Stimulated activated CD4-positive, alpha-beta T cell treated with anti-CD3 and anti-CD28 coated beads, Interleukin-12 subunit alpha, Interleukin-12 subunit beta, amount 100 ng/mL, for 4 hours (primary cell): ENCODE measurements around the gene DRC1.

ENCODE experiments used
- DNase-seq: peaks from one replicate; pipeline ENCODE4 v3.0.0-alpha.2; 2020

Gene DRC1

DNA sequence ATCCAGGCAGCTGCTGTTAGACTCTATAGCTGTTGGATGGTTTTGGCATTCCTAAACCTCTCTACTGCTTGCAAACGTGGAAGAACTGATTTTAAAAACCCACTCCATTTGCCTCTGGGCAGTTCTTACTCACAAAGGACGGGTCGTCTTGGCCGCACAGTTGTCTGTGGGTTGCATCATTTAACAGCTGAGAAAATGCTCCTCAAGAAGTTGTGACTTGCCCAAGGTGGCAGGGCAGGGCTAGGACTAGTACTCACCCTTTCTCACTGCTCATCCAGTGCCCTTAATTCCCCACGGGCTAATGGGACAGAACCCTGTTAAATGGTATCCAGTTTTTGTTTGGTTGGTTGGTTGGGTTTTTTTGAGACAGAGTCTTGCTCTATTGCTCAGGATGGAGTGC lies 997 bp upstream of the DRC1 start:
- DNase-seq = no peak

- no peak for DNase-seq
Observed at GRCh38 chr2:26407526-26407925, 5.8 kb downstream of the DRC1 start.

DNA sequence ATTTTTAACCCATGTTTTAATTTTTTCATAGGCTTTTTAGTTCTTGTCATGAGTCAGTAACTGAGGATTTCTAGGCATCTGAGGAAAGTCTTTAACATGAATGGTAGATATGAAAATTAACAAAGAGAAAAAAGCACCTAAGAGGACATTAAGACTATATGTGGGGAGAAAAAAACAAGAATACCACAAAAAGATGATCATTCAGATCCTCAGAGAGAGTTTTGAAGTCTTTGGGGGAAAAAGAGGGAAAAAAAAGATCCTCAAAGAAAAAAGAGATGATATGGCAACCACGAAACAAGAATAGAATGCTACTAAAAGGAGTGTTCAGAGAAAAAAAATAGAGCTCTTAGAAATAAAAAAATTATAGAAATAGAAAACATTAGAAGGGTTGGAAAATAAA lies 8.1 kb downstream of the DRC1 start:
- no peak for DNase-seq

DNA sequence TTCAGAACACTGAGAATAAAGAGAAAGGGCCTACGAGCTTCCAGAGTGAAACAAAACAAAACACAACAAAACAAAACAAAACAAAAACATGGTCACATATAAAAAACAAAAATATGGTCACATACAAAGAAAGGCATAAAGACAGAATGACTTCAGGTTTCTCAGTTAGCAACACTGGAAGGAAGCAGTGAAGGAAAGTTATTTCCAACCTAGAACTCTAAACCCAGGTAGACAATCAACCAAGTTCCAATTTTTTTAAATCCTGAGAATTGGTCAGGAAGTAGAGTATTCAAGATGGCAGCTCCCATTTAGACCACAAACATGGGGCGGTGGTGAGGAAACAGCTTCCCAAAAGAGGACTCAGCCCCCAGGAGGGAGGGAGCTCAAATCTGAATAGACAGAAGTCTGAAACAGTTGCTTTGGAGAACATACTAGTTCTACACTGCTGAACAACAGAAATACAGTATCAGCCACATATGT lies 9.1 kb downstream of the DRC1 start:
- DNase-seq = no peak

DNA sequence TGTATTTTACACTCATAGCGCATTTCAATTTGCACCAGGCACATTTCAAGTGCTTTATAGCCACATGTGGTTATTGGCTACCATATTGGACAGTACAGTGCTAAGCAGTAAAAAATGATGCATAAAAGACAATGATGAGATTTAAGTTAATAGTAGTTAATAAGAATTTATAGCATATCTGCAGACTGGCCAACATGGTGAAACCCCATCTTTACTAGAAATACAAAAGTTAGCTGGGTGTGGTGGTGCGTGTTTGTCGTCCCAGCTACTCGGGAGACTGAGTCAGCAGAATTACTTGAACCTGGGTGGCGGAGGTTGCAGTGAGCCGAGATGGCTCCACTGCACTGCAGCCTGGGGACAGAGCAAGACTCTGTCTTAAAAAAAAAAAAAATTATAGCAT lies 9.7 kb downstream of the DRC1 start:
- DNase-seq = no peak

DNA sequence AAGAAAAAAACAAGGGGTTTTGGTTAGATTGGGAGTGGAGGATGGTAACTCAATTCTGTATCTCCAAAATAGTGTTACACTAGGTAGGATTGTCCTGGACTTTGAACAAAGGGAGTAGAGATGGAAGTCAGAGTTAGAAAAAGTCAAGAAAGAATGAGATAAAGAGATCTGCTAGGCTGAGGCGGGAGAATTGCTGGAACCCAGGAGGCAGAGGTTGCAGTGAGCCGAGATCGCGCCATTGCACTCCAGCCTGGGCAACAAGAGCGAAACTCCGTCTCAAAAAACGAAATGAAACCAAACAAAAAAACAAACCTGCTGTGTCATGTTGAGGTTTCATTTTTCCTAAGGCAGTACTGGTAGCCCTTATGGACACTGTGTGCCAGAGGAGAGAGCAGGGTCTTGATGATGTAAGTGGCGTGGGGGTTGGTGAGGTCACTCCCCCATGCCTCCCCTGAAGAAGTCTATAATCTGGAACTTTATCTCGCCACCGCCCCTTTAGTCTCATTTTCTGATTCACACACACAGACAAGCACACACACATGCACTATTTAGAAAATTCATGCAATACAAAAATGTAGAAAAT lies 10.5 kb downstream of the DRC1 start:
- no peak for DNase-seq

DNA sequence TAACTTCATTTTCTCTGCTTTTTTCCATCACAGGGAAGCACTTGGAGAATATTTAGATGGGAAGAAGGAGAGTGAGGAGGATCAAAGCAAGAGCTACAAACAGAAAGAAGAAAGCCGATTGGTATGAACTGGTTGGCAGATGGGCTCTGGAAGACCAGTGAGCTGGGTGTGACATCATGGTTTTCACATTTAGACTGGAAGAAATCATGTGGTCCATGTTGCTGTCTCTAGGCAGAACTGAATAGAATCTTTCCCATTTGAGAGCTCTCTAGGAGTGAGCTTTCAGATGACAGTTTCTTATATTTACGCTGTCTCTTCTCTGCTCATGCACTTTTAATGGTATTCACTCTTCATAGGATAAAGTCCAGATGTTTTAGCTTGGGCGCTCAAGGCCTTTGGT lies 12.6 kb downstream of the DRC1 start:
- DNase-seq = no peak

DNA sequence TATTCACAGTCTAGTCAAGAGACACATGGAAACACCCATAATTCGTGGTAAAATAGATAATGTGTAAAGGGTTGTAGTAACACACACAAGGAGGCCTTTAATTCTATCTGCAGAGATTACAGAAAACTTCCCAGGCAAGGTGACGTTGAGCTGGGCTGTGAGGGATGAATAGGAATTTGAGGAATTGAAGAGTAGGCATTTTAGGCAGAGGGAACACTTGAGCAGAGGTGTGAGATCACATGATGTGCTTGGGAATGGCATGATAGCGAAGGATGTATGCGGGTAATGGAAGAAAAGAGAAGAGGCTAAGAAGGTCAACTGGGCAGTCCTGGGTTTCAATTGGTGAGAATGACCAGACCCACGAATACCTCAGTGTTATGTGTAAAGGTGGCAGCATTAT lies 20.2 kb downstream of the DRC1 start:
- DNase-seq = no peak

- no peak for DNase-seq
Observed at GRCh38 chr2:26422947-26423629, 21.4 kb downstream of the DRC1 start.

- DNase-seq = no peak
Observed at GRCh38 chr2:26423750-26424149, 22.0 kb downstream of the DRC1 start.

DNA sequence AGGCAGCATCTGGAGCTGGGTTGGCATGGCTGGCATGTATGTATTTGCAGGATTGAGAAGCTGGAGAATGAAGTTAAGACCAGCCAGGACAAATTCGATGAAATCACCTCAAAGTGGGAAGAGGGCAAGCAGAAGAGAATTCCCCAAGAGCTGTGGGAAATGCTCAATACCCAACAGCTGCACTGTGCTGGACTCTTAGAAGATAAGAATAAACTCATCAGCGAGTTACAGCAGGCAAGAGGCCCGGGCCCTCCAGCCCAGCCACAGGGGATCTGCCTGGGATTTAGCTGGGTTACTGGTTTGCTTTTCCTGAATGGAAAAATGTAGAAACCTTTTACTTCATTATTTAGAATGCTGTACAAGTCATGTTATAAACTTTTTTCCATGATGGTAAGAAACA lies 22.5 kb downstream of the DRC1 start:
- DNase-seq = no peak

- no peak for DNase-seq
Observed at GRCh38 chr2:26428846-26429245, 27.1 kb downstream of the DRC1 start.

DNA sequence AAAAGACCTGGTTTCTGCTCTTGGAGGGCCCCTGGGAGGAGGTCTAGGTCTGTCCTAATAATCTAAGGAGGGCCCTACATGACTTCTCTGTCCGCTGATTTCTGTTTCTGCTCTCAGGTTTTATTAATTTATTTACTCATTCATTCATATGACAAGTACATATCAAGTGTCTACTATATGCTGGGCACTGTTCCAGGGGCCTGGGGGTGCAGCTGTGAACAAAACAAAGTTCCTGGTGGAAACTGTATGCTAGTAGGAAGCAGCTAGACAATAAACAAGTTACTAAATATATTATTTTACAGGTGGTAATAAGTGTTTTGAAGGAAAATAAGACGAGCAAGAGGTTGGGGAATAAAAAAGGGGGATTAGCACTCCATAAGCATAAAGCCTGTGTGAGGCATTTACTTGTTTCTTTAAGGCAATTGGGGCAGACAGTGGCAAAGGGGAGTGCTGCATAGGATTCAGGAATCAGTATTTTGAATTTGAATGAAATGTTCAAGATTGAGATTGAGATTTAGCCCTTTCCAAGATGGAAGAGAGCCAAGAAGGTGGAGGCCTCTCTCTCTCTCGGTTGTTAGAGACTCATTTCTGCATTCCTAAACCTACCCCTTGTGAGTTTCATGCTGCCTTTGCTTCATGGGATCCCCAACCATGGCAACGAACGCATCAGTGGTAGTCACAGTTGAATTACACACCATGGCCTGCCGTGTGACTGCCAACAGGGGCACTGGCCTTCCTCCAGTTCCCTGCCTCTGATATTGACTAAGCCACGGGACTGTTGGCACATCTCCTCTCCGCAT lies 28.3 kb downstream of the DRC1 start:
- no peak for DNase-seq

DNA sequence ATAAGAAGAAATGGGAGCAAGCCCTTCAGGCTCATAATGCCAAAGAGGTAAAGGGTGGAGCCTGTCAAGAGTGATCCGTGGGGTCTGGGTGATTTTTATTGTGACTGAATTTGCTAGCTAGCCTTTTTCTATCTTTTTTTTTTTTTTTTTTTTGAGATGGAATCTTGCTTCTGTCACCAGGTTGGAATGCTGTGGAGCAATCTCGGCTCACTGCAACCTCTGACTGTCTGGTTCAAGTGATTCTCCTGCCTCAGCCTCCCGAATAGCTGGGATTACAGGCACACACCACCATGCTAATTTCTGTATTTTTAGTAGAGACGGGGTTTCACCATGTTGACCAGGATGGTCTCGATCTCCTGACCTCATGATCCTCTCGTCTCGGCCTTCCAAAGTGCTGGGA lies 29.1 kb downstream of the DRC1 start:
- no peak for DNase-seq

DNA sequence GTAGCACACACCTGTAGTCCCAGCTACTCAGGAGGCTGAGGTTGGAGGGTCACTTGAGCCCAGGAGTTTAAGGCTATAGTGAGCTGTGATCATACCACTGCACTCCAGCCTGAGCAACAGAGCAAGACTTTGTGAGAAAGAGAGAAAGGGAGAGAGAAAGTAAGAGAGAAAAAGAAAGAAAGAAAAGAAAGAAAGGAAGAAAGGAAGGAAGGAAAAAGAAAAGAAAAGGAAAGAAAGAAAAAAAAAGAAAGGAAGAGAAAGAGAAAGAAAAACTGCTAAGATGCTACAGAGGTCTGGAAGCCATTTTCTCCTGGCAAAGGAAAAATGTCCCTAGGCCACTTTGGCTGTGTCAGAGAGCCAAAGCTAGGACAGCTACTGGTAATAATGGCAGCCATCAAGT lies 30.6 kb downstream of the DRC1 start:
- DNase-seq = no peak

- no peak for DNase-seq
Observed at GRCh38 chr2:26432859-26433258, 31.1 kb downstream of the DRC1 start.

- no peak for DNase-seq
Observed at GRCh38 chr2:26435106-26435505, 33.4 kb downstream of the DRC1 start.

DNA sequence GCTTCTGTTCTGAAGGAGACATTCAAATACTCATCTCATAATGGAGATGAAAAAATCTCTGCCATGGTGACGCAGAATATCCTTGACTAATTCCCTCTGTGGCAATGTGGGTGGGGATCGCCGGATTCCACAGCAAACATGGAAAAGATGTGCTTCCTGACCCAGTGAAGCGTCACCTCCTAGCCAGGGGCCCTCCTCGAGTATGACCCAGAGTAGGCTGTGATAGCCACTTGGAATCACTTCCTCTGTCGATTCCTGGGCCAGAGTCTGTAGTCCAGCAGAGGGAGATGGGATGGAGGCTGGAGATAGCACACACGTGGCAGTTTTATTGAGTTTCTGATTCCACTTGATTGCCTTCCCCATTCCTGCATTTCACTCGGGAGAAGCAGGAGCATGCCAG lies 36.8 kb downstream of the DRC1 start:
- no peak for DNase-seq

DNA sequence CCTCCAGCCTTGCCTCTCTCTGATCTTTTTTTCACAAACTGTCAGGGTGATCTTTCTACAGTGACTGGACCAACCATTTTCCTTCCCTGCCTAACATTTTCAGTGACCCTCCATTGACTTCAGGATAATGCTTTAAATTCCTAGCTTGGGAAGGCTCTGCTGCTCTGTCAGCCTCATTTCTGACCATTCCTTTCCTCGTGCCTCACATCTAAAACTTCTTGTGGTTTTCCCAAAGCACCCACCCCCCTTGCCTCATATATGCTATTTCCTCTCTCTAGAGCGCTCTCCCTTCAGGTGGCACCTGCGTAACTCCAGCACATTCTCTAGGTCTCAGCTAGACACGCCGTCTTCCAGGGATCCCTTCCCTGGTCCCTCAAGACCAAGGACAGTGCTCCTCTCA lies 37.2 kb downstream of the DRC1 start:
- DNase-seq = no peak

DNA sequence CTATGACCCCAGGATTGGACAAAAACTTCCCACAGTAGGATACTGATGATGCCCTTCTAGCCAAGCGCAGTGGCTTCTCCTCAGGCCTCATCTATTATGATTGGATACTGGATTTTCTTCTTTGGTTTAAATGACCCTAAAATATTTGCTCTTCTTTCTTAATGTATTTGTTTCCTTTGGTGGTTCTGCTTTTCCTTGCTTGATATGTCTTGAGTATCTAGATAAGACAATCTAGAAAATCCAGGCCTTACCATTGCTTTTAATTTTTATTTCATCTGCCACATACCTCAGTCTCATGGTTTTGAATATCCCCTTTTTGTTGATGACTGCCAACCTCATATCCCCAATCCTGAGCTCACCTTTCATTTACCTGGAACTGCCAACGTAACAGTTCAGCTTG lies 40.6 kb downstream of the DRC1 start:
- no peak for DNase-seq

GRCh38 chr2:26442707-26443106 lies 41.0 kb downstream of the DRC1 start:
- no peak for DNase-seq

DNA sequence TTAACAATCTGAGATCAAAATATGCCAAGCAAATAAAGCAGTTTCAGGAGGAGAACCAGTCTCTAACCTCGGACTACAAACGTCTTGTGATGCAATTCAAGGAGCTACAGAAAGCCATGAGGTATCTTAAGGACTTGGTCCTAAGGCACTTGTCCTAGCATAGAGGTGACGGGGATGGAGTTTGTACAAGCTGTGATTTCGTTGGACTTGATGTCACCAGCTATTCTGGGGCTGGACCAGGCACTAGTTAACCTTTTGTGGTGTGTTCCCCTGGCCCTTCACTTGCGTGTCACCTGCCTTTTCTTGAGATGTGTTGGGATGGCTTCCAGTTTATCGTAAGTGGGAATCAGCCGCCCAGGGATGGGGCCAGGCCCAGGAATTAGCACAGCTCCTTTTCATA lies 42.5 kb downstream of the DRC1 start:
- DNase-seq = no peak

DNA sequence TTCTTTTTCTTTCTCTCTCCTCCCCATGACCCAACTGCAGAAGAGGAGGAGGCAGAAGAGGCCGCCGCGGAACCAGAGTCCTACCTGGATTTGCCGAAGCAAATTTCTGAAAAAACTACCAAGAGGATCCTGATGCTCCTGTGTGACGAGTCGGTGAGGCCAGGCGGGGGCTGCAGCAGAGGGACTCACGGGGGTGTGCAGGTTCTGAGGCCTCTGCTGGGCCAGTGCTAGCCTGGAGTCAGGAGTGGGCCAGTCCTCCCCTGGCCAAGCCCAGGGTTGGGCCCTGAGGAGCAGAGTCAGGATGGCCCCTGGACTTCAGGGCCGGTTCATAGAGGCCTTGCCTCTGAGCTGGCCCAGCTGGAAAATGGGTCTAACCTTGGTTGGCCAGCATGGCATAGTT lies 46.9 kb downstream of the DRC1 start:
- no peak for DNase-seq

GRCh38 chr2:26449278-26450030 lies 47.7 kb downstream of the DRC1 start:
- DNase-seq = no peak
